Body of pancreas (tissue), 4 donors: Measurements from ENCODE around the gene TTC16. TPM values are rescaled to one million over a fixed set of nuclear protein-coding genes. Genes with fewer than 3 reads are reported as not detected.

ENCODE experiments used
- ATAC-seq: fragments of 150-250 bp; one replicate; pipeline ENCODE4 v1.9.1; 2016
- DNase-seq, 4 donors: peaks; one replicate each; pipeline ENCODE4 v3.0.0-alpha.2; 2019
- H3K27ac ChIP-seq, 4 donors: fragments of 200-600 bp; sonication (generic); 1 replicate in 3 of 4; 2 replicates in 1 of 4; pipeline versions ENCODE4 v1.5.1 to v1.6.1; 2016 to 2019; ENCODE audit warnings: mild to moderate bottlenecking in 1 of 4, mixed read lengths in 1 of 4, moderate library complexity in 1 of 4
- H3K27me3 ChIP-seq, 2 donors: fragments of 200-600 bp; sonication (generic); one replicate each; pipeline ENCODE4 v1.6.0; 2016; ENCODE audit warnings: mild to moderate bottlenecking in 1 of 2
- H3K36me3 ChIP-seq, 2 donors: fragments of 200-600 bp; sonication (generic); replicated peaks in 1 of 2; 2 replicates each; pipeline ENCODE4 v1.5.1; 2016; ENCODE audit warnings: low read depth in 2 of 2; ENCODE audit not compliant: insufficient read depth in 1 of 2
- H3K4me1 ChIP-seq: fragments of 200-600 bp; sonication (generic); one replicate; pipeline ENCODE4 v1.6.0; 2016
- H3K4me3 ChIP-seq, 2 donors: fragments of 200-600 bp; sonication (generic); 1 replicate in 1 of 2; 2 replicates in 1 of 2; pipeline ENCODE4 v1.5.1; 2016 to 2019
- H3K9me3 ChIP-seq, 3 donors: fragments of 200-600 bp; sonication (generic); 1 replicate in 2 of 3; 2 replicates in 1 of 3; pipeline ENCODE4 v1.5.1; 2016
- CTCF ChIP-seq, 7 experiments: fragments of 450-650 bp in 4 of 7; fragments of 200-600 bp in 3 of 7; sonication (generic) in 3 of 7; IDR thresholded peaks; one replicate each; pipeline ENCODE4 v1.5.1; 2016 to 2019; ENCODE audit warnings: antibody characterized with exemption in 7 of 7
- POLR2A ChIP-seq, 3 donors: fragments of 450-650 bp; IDR thresholded peaks; one replicate each; pipeline ENCODE4 v1.6.1; 2016; ENCODE audit warnings: antibody characterized with exemption in 3 of 3, mild to moderate bottlenecking in 2 of 3
- WGBS, 2 donors: methylation state at CpG; one replicate each; pipeline ENCODE4 v1.1.5; 2017; 5-methylcytosine and 5-hydroxymethylcytosine counted together
- intact Hi-C: fragments of 100-400 bp; cut with DNase I; formaldehyde crosslinking; loops from one replicate; pipeline ENCODE4 v1.15.1; 2023
- total RNA-seq, 2 donors: library from RNA; depleted of rRNA; stranded (reverse); fragments of >200 nt; gene quantifications; one replicate each; pipeline ENCODE4 v1.1.0, GENCODE V29; 2016

The TTC16 gene
- total RNA-seq, 2 donors from 2014 or later, result under 0.01 to 0.52 TPM

DNA sequence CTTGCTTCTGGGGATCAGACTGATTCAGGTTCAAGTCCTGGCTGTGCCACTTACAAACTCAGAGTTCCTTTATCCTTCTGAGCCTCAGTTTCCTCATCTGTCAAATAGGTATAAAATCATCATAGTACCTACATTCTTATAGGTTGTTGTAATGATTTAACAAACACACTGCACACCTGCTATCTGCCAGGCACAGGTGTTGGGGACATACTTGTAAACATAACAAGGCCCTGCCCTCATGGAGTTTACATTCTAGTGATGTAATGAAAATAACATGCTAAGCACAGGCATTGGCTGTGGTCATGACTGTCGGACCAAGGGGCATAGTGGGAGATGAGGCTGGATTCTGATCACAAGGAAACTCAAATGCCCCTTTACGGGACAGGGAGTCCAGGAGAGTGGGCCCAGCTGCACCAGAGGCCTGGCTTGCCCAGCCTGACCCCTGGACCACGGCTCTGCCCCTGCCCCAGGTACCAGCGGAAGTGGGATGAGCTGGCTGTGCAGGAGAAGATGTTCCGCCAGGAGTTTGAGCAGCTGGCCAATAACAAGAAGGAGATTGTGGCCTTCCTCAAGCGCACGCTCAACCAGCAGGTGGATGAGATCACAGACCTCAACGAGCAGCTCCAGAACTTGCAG, 6.8 kb upstream of the TTC16 start:
- TF ChIP-seq CTCF (IDR thresholded peaks at IDR 0.05), result no peak
- TF ChIP-seq POLR2A (IDR thresholded peaks at IDR 0.05), result no peak
- intact Hi-C loops, result no loop called here
- no peaks in the 10 kb centered on the region for H3K9me3 ChIP-seq
- DNase-seq (no peak), ATAC-seq (no peak)
- H3K36me3 ChIP-seq, result no peaks in the 10 kb centered on the region
- WGBS, 2 donors, result 88 to 91% methylated on average over 8 of the region's 8 CpGs
- H3K27ac ChIP-seq, result no peak overlapping the region
- peaks cover 27% of the 10 kb centered on the region for H3K4me1 ChIP-seq
- no peaks in the 10 kb centered on the region for H3K27me3 ChIP-seq
- no peak overlapping the region for H3K4me3 ChIP-seq

GRCh38 chr9:127710204-127710783, 5.6 kb upstream of the TTC16 start:
- H3K4me1 ChIP-seq, result peaks cover 29% of the 10 kb centered on the region
- no peaks in the 10 kb centered on the region for H3K27me3 ChIP-seq
- no peaks in the 10 kb centered on the region for H3K9me3 ChIP-seq
- 90 to 96% methylated on average over 10 of the region's 10 CpGs for WGBS, 2 donors
- TF ChIP-seq CTCF (IDR thresholded peaks at IDR 0.05) (no peak), POLR2A (IDR thresholded peaks at IDR 0.05) (no peak)
- ATAC-seq, result no peak
- no peak overlapping the region for H3K27ac ChIP-seq
- no peak overlapping the region for H3K4me3 ChIP-seq
- intact Hi-C loops, result no loop called here
- no peak for DNase-seq
- no peaks in the 10 kb centered on the region for H3K36me3 ChIP-seq

DNA sequence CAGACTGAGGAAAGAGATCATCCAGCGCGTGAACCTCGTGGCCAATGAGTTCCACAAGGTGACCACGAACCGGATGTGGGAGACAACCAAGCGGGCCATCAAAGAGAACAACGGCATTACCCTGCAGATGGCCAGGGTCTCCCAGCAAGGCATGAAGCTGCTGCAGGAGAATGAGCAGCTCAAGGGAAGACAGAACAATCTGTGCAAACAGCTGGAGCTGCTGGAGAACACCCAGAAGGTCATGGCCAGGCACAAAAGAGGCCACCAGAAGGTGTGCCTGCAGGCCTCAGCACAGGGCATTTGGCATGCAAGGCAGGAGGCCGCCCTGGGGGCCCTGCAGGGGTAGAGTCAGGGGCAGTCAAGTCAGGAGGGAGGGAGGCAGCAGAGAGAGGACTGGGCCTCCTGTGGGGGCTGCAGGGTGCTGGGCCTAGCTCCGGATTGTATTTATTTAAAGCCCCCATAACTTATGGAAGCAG, 4.6 kb upstream of the TTC16 start:
- ATAC-seq, result no peak
- peaks cover 23% of the 10 kb centered on the region for H3K4me1 ChIP-seq
- TF ChIP-seq CTCF (IDR thresholded peaks at IDR 0.05) (no peak), POLR2A (IDR thresholded peaks at IDR 0.05) (no peak)
- no peaks in the 10 kb centered on the region for H3K36me3 ChIP-seq
- H3K9me3 ChIP-seq, result no peaks in the 10 kb centered on the region
- no peak for DNase-seq
- intact Hi-C loops, result no loop called here
- no peak overlapping the region for H3K4me3 ChIP-seq
- 68 to 100% methylated on average over 1 to 9 of the region's 9 CpGs for WGBS, 2 donors
- no peak overlapping the region for H3K27ac ChIP-seq
- H3K27me3 ChIP-seq, result no peaks in the 10 kb centered on the region

- no peak overlapping the region for H3K27ac ChIP-seq
- WGBS, 2 donors, result 84 to 100% methylated on average over 1 to 10 of the region's 11 CpGs
- H3K27me3 ChIP-seq, result no peaks in the 10 kb centered on the region
- H3K4me1 ChIP-seq, result peaks cover 19% of the 10 kb centered on the region
- no peak for DNase-seq
- intact Hi-C loops, result no loop called here
- H3K9me3 ChIP-seq, result no peaks in the 10 kb centered on the region
- H3K36me3 ChIP-seq, result no peaks in the 10 kb centered on the region
- no peak for ATAC-seq
- no peak overlapping the region for H3K4me3 ChIP-seq
- no peak for TF ChIP-seq POLR2A (IDR thresholded peaks at IDR 0.05)
- no peak for TF ChIP-seq CTCF (IDR thresholded peaks at IDR 0.05)
These were observed 4.0 kb upstream of the TTC16 start for GRCh38 chr9:127711831-127712274.

DNA sequence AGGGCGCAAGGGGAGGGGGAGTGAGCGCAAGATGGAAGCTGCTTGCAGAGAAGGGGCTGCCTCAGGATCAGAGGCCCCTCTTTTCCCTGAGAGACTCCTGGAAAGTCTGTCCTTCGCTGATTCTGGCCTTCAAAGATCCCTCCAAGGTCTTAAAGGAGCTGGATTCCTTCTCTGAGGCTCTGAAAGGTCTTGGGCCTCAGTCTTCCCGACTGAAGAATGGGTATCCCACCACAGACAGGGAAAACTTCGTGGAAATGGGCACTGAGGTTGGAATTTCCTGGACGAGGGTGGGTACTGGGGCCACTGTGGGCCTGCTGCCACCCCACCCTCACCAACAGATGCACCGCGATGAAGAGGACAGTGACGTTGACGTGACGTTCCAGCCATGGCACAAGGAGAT, 3.5 kb upstream of the TTC16 start:
- Histone ChIP-seq H3K36me3 (no peaks in the 10 kb centered on the region), H3K27ac (no peak overlapping the region), H3K4me3 (no peak overlapping the region), H3K4me1 (peaks cover 17% of the 10 kb centered on the region), H3K9me3 (no peaks in the 10 kb centered on the region), H3K27me3 (no peaks in the 10 kb centered on the region)
- intact Hi-C loops, result no loop called here
- TF ChIP-seq CTCF (IDR thresholded peaks at IDR 0.05), result no peak
- no peak for TF ChIP-seq POLR2A (IDR thresholded peaks at IDR 0.05)
- ATAC-seq (no peak), DNase-seq (no peak)
- whole genome bisulfite sequencing, 2 donors, result 88 to 93% methylated on average over 5 to 11 of the region's 11 CpGs
